LNCAP (cell line): ENCODE data around the gene PNMA8A.

Source experiments
- TF ChIP-seq, protein P1 (sequence below): fragments of 450-650 bp; IDR thresholded peaks from 2 replicates; pipeline ENCODE4 v1.5.1; 2017; ENCODE audit warnings: mild to moderate bottlenecking

The PNMA8A gene

DNA sequence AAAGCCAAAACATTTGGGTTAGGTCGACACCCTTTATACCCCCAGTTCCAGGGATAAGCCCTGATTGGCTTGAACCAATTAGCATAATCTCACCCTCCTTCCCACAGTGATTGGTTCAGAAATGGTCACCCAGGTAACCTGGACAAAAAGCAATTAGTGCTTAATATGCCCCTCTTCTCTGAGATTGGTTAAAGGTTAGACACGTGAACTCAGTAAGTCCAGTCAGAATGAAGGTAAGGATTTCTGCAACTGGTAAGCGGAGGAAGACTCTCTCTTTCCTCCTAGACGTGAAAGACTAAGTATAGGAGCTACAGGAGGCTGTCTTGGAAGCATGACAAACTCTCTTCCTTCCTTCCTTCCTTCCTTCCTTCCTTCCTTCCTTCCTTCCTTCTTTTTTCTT, 41.4 kb downstream of the PNMA8A start:
- TF ChIP-seq, protein P1, sequence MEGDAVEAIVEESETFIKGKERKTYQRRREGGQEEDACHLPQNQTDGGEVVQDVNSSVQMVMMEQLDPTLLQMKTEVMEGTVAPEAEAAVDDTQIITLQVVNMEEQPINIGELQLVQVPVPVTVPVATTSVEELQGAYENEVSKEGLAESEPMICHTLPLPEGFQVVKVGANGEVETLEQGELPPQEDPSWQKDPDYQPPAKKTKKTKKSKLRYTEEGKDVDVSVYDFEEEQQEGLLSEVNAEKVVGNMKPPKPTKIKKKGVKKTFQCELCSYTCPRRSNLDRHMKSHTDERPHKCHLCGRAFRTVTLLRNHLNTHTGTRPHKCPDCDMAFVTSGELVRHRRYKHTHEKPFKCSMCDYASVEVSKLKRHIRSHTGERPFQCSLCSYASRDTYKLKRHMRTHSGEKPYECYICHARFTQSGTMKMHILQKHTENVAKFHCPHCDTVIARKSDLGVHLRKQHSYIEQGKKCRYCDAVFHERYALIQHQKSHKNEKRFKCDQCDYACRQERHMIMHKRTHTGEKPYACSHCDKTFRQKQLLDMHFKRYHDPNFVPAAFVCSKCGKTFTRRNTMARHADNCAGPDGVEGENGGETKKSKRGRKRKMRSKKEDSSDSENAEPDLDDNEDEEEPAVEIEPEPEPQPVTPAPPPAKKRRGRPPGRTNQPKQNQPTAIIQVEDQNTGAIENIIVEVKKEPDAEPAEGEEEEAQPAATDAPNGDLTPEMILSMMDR = no peak

DNA sequence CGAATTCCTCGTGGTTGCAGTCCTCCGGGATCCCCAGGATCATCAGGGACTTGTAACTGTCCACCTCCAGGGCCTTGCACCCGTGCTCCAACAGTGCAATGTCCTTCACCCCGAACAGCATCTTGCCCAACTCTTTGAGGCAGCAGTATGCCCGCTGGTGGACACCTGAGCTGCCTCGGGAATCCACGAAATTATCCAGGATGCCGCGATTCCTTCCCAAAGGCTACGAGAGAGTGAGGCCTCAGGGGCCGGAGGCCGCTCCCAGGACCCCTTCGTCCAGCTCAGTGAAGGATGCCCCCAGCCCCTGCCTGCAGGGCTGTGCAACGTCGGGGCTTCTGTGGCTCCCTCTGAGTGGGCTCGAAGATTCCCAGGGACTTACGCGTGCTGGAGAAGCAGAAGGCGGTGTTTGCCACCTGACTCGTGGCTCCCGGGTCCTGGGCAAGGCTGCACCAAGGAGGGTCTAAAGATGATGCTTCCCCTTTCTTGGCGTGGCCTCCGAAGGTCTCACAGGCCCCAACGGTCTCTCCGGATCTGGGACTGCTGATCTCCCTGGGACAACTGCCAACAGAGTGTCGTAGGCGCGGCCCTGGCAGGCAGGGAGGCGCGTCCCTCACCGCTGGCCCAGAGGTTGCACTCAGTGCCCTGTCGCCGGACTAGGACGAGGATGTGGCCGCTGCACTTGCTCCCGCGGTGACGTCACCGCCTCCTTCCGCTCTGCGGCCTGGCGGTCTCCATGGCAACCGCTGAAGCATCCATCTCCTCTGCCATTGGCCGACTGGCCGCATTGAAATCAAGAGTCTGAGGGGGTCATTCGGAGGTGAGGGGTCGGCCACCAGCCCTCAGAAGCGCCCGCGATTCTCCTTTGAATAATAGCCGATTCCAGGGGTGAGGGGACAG, 42.9 kb downstream of the PNMA8A start, which contains the start of gene PNMA8C:
Gene PNMA8C, minus strand, starts transcription at position 698 of the 897 bp plus-strand sequence. Its CDS starts 577 bp downstream, at position 121.
- TF ChIP-seq, protein P1 = no peak

DNA sequence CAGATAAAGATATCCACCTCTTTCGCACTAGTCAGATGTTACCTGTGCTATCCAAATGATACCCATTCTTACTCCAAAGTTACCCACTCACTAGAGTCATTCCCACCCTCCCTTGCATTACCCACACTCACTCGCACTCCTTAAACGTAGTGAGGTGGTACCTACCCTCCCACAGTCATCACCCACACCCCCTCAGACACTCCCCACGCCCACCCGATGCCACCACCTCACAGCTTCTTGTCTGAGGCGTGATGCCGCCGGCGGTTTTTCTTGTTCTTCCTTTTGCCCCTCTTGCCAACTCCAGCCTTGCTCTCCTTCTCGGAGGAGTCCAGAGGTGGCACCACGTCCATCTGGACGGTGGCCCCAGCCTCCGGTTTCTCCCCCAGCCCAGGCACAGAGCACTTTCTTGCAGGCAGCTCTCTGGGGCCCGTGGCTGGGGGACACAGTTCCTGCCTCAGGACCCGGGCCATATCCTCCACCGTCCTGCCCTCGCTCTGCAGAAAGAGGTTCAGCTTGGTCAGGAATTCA, 43.8 kb downstream of the PNMA8A start:
- TF ChIP-seq, protein P1 = no peak

DNA sequence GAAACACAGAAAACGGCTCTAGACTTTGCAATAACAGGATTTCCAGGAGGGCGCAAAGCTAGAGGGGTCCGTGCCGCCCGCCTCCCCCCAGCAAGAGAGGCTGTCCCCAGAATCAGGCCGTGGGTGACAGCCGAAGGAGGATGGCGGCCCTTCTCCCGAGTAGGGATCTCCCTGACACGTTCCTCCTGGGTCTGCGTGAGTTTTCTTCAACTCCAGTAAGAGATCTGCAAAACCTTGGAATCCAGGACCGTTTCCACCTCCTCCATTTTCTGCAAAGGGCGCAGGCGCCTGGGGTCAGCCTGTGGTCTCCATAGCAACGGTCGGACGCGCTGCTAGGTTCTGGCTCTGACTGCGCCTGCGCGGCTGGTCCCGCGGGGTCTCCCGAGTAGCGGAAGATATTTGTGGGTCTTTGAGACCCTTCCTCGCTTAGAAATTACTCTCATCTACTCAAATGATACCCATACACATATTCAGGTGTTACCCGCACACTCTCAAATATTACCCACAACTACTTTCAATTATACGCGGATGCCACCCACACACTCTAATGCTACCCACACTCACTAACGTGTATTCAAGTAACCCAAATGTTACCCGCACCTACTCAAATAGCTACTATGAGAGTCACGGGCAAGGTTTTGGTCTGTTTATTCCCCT, 44.7 kb downstream of the PNMA8A start:
- TF ChIP-seq, protein P1 = no peak

GRCh38 chr19:46426035-46426505, 45.3 kb downstream of the PNMA8A start:
- TF ChIP-seq, protein P1 = no peak

GRCh38 chr19:46423188-46423587, 48.2 kb downstream of the PNMA8A start:
- TF ChIP-seq, protein P1 = no peak

DNA sequence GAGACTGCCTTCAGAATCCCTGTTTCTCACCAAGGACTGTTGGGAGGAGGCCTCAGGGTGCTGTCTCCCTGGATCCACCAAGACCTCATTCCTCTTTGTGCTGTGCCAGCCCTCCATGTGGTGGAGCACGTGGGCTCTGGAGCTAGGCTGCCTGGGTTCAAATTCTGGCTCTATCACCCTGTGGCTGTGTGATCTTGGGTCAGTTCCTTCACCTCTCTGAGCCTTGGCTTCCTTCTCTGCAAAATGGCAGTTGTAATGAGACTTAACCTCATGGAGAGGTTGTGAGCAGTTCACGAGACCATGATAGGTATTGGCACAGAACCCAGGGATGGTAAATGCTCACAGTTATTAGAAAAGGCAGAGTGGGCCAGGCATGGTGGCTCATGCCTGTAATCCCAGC, 49.0 kb downstream of the PNMA8A start:
- TF ChIP-seq, protein P1 = no peak
